ENCODE results near the gene SLC2A1.

Gene SLC2A1

GRCh38 chr1:42971841-42972291 is 13.2 kb upstream of the SLC2A1 start:
- no peaks in the 10 kb centered on the region for H3K36me3 Mint-ChIP-seq (ENCODE audit: low read depth)
- DNase-seq = no peak
- H3K27ac Mint-ChIP-seq = no peak overlapping the region
- no peak overlapping the region for H3K4me3 Mint-ChIP-seq
- peaks cover 5% of the 10 kb centered on the region for H3K4me1 Mint-ChIP-seq
- H3K27me3 Mint-ChIP-seq = no peaks in the 10 kb centered on the region
- no peaks in the 10 kb centered on the region for H3K9me3 Mint-ChIP-seq
- ATAC-seq = no peak

DNA sequence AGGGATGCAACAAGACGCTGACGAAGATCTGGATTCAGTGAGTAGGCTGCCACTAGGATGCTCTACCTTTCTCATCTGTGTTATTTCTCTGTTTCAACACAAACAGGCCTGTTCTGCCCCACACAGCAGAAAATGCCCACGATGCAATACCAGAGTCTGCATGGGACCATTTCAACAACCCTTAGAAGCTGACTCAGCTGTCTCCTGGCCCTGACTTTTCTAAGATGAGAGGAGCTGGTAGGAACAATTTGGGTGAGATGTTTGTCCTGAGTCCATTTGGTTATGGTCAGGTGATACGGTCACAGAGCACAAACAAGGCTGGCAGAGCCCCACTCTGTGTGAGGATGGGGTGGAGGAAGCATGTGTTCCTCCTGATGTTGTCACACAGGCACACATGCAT is 11.5 kb upstream of the SLC2A1 start:
- no peaks in the 10 kb centered on the region for H3K9me3 Mint-ChIP-seq
- no peak overlapping the region for H3K27ac Mint-ChIP-seq
- DNase-seq = no peak
- peaks cover 5% of the 10 kb centered on the region for H3K4me1 Mint-ChIP-seq
- H3K4me3 Mint-ChIP-seq = no peak overlapping the region
- ATAC-seq = no peak
- H3K36me3 Mint-ChIP-seq (ENCODE audit: low read depth) = no peaks in the 10 kb centered on the region
- H3K27me3 Mint-ChIP-seq = no peaks in the 10 kb centered on the region

DNA sequence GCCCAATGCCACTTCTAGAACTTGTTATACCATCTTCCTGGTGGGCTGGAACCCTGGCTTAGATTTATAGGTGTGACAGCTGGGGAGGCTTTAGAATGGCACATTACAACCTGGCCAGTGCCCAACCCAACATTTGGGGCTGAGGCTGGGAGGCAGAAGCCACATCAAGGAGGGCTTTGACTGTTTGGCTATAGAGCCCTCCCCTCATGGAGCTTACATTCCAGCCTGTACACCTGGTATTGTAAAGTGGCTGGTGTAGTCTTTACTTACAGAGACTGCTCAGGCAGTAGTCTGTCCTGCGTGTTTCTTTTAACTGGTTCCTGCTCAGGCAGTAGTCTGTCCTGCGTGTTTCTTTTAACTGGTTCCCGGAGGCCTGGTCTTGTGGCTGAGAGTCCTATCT is 10.0 kb upstream of the SLC2A1 start:
- H3K4me1 Mint-ChIP-seq = peaks cover 6% of the 10 kb centered on the region
- no peak for ATAC-seq

DNA sequence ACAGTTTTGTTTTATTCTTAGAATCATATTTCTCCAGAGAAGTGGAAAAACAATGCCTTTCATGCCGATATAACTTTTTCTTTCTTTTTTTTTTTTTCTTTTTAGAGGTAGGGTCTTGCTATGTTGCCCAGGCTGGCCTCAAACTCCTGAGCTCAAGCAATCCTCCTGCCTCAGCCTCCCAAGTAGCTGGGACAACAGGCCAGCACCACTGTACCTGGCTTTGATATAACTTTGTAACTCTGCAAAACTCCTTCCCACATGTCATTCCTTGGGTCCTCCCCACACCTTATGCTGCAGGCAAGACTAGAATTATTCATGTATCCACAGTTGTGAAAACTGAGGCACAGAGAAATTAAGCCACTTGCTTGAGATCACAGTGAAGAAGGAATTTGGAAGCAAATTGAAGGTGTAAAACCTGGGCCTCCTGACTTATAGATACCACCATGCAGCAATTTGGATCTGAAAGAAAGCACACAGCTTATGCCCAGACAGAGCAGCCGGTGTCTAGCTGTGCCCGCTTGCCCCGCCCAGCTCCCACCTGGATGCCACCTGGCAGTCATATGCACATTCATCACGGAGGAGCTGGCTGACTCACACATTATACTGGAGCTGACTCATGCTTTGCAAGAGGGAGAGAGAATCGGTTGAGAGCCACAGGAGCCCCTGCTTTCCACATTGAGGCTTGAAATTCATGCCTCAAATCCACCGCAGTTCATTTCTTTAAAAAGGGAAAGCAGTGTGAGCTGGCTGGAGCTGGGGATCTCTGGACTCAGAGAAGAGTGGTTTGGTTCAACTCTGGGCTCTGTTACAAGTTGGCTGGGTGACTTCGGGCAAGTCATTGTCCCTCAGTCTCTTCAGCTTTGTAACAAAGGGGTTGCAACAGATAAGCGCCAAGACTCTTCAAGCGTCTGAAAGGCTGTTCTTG is 8.3 kb upstream of the SLC2A1 start:
- Mint-ChIP-seq H3K36me3 (ENCODE audit: low read depth) (no peaks in the 10 kb centered on the region), H3K27me3 (peaks cover 5% of the 10 kb centered on the region), H3K4me3 (no peak overlapping the region), H3K4me1 (peaks cover 12% of the 10 kb centered on the region), H3K27ac (no peak overlapping the region), H3K9me3 (no peaks in the 10 kb centered on the region)
- DNase-seq (no peak), ATAC-seq (peak; percentile 37)

More for the DNA sequence above, 10.0 kb upstream of the SLC2A1 start:
- no peaks in the 10 kb centered on the region for H3K36me3 Mint-ChIP-seq (ENCODE audit: low read depth)
- DNase-seq = no peak
- H3K9me3 Mint-ChIP-seq = no peaks in the 10 kb centered on the region
- H3K4me3 Mint-ChIP-seq = no peak overlapping the region
- H3K27me3 Mint-ChIP-seq = no peaks in the 10 kb centered on the region
- H3K27ac Mint-ChIP-seq = no peak overlapping the region

DNA sequence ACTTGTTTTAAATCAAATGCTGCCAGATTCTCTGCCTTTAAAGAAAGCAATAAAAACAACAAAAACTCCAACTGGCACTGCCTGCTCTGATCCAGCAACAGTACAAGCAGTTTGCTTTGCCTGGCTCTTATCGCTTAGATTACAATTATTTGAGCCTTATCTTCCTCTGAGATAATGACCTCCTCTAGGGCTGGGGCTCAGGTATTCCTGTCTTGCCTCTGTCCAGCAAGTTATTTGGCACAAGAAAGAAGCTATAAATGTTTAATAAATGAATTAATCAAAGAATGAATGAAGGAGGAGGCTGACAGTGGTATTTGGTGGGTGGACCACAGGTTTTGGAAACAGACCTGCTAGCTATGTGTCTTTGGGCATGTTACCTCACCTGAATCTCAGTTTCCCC is 6.7 kb upstream of the SLC2A1 start:
- H3K36me3 Mint-ChIP-seq (ENCODE audit: low read depth) = no peaks in the 10 kb centered on the region
- peaks cover 21% of the 10 kb centered on the region for H3K4me1 Mint-ChIP-seq
- no peak for DNase-seq
- H3K9me3 Mint-ChIP-seq = no peaks in the 10 kb centered on the region
- no peak overlapping the region for H3K27ac Mint-ChIP-seq
- ATAC-seq = no peak
- H3K4me3 Mint-ChIP-seq = no peak overlapping the region
- peaks cover 13% of the 10 kb centered on the region for H3K27me3 Mint-ChIP-seq

GRCh38 chr1:42964044-42964812 is 5.6 kb upstream of the SLC2A1 start:
- ATAC-seq (no peak), DNase-seq (no peak)
- Mint-ChIP-seq H3K4me1 (peaks cover 28% of the 10 kb centered on the region), H3K36me3 (ENCODE audit: low read depth) (no peaks in the 10 kb centered on the region), H3K4me3 (no peak overlapping the region), H3K27ac (no peak overlapping the region), H3K9me3 (no peaks in the 10 kb centered on the region), H3K27me3 (peaks cover 13% of the 10 kb centered on the region)

DNA sequence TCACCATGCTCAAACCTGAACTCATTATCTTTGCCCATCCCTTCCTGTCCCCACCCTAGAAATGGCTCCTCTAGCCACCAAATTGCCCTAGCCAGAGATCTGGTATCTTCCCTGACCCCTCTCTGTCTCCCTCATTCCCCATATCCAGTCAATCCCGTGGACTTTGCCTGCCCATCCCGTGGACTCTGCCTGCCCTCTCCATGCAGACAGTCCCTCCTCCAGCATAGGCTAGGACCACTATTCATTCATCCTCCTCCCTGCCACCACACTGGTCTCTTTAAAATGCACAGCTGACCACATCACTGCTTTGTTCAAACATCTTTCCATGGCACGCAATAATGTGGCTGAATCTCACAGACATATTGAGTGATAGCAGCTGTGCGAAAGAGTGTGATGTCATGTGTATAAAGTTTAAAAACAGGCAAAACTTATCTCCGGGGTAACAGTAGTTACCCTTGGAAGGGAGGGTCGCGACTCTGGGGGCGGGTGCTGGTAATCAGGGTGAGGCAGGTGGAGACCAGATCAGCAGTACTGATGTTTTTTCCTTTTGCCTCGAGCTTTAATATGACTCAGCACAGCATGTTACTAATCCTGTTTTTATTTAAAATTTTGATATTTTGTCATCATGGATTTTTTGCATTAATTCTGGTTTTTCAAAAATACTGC is 4.8 kb upstream of the SLC2A1 start:
- Mint-ChIP-seq H3K9me3 (no peaks in the 10 kb centered on the region), H3K27ac (peak overlapping the region; percentile 58), H3K27me3 (peaks cover 14% of the 10 kb centered on the region), H3K4me1 (peaks cover 34% of the 10 kb centered on the region), H3K4me3 (no peak overlapping the region), H3K36me3 (ENCODE audit: low read depth) (peaks cover 2% of the 10 kb centered on the region)
- DNase-seq (no peak), ATAC-seq (no peak)

- no peak for DNase-seq
- no peak overlapping the region for H3K4me3 Mint-ChIP-seq
- H3K36me3 Mint-ChIP-seq (ENCODE audit: low read depth) = peaks cover 2% of the 10 kb centered on the region
- H3K27ac Mint-ChIP-seq = no peak overlapping the region
- H3K9me3 Mint-ChIP-seq = no peaks in the 10 kb centered on the region
- peaks cover 14% of the 10 kb centered on the region for H3K27me3 Mint-ChIP-seq
- peaks cover 34% of the 10 kb centered on the region for H3K4me1 Mint-ChIP-seq
- ATAC-seq = no peak
These were observed 4.1 kb upstream of the SLC2A1 start for GRCh38 chr1:42962641-42963377.

GRCh38 chr1:42961312-42962091 is 2.8 kb upstream of the SLC2A1 start:
- peaks cover 38% of the 10 kb centered on the region for H3K4me1 Mint-ChIP-seq
- peaks cover 14% of the 10 kb centered on the region for H3K27me3 Mint-ChIP-seq
- no peak overlapping the region for H3K4me3 Mint-ChIP-seq
- DNase-seq = no peak
- H3K9me3 Mint-ChIP-seq = no peaks in the 10 kb centered on the region
- H3K27ac Mint-ChIP-seq = no peak overlapping the region
- peaks cover 13% of the 10 kb centered on the region for H3K36me3 Mint-ChIP-seq (ENCODE audit: low read depth)
- ATAC-seq = no peak

DNA sequence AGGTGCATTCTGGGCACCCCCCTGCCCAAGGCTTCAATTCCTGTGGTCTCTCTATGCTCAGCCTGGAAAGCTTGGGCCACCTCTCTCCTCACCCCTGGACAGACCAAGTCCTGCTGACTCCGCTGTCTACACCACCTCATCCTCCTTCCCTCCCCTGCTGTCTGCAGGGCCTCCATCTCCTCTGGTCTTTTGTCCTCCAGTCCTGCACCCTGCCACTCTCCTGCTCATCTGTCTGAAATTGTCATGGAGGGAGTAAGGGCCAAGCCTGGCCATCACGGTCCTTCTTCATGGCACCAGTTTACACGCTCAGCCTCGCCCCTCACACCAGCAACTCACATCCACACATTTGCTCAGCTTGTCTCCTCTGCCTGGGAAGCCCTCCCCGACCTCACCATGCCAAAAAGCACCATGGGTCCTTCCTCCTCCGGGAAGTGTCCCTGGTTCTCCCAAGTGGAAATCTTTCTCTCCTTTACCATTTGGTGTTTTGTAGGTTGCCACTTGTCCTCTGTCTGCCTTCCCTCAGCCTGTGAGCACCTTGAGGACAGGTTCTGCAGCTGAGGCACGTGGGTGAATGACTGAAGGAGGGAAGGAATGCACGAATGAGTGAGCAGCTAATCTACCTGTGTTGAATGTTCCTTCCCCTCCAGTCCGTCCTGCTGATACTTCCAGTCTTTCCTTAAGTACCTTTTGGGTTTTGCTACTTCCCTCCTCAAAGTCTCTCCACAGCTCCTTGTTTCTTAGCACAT is 2.1 kb upstream of the SLC2A1 start:
- Mint-ChIP-seq H3K9me3 (no peaks in the 10 kb centered on the region), H3K4me3 (peak overlapping the region; percentile 5), H3K27ac (no peak overlapping the region), H3K36me3 (ENCODE audit: low read depth) (peaks cover 17% of the 10 kb centered on the region), H3K27me3 (peaks cover 14% of the 10 kb centered on the region), H3K4me1 (peaks cover 42% of the 10 kb centered on the region)
- DNase-seq = no peak
- no peak for ATAC-seq

- H3K4me3 Mint-ChIP-seq = peak overlapping the region; percentile 34
- peaks cover 49% of the 10 kb centered on the region for H3K4me1 Mint-ChIP-seq
- H3K27me3 Mint-ChIP-seq = peaks cover 14% of the 10 kb centered on the region
- DNase-seq = no peak
- H3K36me3 Mint-ChIP-seq (ENCODE audit: low read depth) = peaks cover 23% of the 10 kb centered on the region
- ATAC-seq = no peak
- no peak overlapping the region for H3K27ac Mint-ChIP-seq
- H3K9me3 Mint-ChIP-seq = no peaks in the 10 kb centered on the region
These were observed 1.4 kb upstream of the SLC2A1 start for GRCh38 chr1:42960122-42960390.

DNA sequence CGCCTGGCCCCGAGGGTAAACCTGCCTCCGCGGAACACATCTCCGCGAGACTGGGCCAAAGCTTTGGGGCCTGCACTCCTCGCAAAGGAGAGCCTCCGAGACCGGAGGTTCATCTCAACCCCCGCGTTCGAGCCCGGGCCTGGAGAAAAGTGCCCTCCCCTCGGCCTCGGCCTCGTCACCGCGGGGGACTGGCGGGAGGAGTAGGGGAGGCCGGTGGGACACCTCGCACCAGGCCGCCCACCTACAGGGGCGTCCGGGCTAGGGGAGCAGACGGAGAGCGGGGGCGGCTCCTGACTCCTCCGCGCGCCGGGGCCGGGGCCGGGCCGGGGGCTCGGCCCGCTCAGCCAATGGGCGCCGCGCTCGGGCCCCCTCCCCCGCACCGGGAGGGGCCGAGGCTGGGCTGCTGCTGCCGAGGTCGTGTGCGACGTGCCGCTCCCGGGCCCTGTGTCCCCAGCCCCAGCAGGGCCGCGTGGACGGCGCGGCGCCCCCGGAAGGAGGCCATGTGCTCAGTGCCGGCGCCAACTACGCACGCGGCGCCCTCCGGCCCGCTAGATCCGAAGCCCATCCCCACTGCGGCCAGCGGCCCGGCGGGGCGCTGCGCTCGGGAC is 684 bp downstream of the SLC2A1 start:
- H3K27ac Mint-ChIP-seq = peak overlapping the region; percentile 95
- no peaks in the 10 kb centered on the region for H3K9me3 Mint-ChIP-seq
- H3K36me3 Mint-ChIP-seq (ENCODE audit: low read depth) = peaks cover 35% of the 10 kb centered on the region
- peak overlapping the region; percentile 95 for H3K4me3 Mint-ChIP-seq
- H3K4me1 Mint-ChIP-seq = peaks cover 61% of the 10 kb centered on the region
- DNase-seq (peak; percentile 81), ATAC-seq (peak; percentile 53)
- H3K27me3 Mint-ChIP-seq = peaks cover 9% of the 10 kb centered on the region

Data from activated naive CD8-positive, alpha-beta T cell treated with anti-CD3 and anti-CD28 coated beads, Interleukin-2, amount 50 U/mL, for 24 hours (primary cell).